OCI-LY7 (cell line): ENCODE results near the gene SPSB3.

ENCODE experiments used
- CTCF ChIP-seq: fragments of 200-600 bp; sonication (generic); conservative IDR thresholded peaks from 2 replicates; pipeline ENCODE4 v1.5.1; 2014; ENCODE audit warnings: mild to moderate bottlenecking, antibody characterized with exemption, low read length, moderate library complexity, mixed read lengths
- EZH2phosphoT487 ChIP-seq: fragments of 200-600 bp; sonication (generic); IDR thresholded peaks from 2 replicates; pipeline ENCODE4 v1.6.1; 2018; ENCODE audit warnings: low read depth, borderline replicate concordance, mild to moderate bottlenecking, mixed run types, antibody characterized with exemption, low read length, moderate library complexity, mixed read lengths

DNA sequence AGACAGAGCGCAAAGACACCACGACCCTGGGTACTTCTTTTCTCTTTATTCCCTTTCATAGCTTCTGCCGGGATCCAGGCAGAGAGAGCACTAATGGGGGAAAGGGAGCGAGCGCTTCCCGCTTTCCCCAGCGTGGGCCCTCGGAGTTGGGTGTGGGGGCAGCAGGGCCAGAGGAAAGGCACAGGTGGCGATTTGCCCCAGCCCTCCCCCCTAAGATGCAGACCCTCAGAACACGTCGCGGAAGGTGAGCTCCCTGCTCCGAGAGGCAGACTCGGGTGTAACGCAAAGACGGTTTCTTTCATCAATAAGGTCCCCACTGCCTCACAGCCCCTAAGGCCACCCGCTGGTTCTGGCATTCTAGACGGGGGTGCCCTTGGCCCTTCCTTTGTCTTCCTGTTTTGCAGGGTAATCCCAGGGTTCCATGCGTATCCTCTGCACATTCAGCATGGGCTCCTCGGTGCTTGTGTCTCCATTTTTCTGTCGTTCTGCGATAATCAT lies 10.5 kb downstream of the SPSB3 start:
- TF ChIP-seq CTCF (no peak), EZH2phosphoT487 (no peak)
